Memory B cell (primary cell): ENCODE data around the gene APOBEC3G.
A peak's percentile ranks its signal among the peaks of the same experiment; 100 is the strongest.
"Not testable (repeated sequence)": the region's sequence is repeated elsewhere in the genome, so short reads cannot be mapped to it uniquely, and the experiment has no call there.

Experiments used
- ATAC-seq: fragments of 150-1000 bp; cut with Tn5 transposase; 2 replicates; pipeline ENCODE4 v1.10.0; 2021; ENCODE audit warnings: low read depth, mild to moderate bottlenecking, moderate library complexity
- DNase-seq, 2 donors: peaks; one replicate each; pipeline ENCODE4 v3.0.0; 2022; ENCODE audit warnings: low spot score in 2 of 2
- H3K27ac Mint-ChIP-seq: one replicate; pipeline ENCODE4 v1.8.0; 2022; ENCODE audit warnings: mild to moderate bottlenecking, moderate library complexity, mixed read lengths
- H3K27me3 Mint-ChIP-seq: one replicate; pipeline ENCODE4 v1.8.0; 2022; ENCODE audit warnings: mixed read lengths
- H3K36me3 Mint-ChIP-seq: one replicate; pipeline ENCODE4 v1.8.0; 2022; ENCODE audit warnings: mild to moderate bottlenecking, mixed read lengths
- H3K4me1 Mint-ChIP-seq: one replicate; pipeline ENCODE4 v1.8.0; 2022; ENCODE audit warnings: mixed read lengths
- H3K4me3 Mint-ChIP-seq: one replicate; pipeline ENCODE4 v1.8.0; 2022; ENCODE audit warnings: mild to moderate bottlenecking, moderate library complexity, mixed read lengths
- H3K9me3 Mint-ChIP-seq: one replicate; pipeline ENCODE4 v1.8.0; 2022; ENCODE audit warnings: mixed read lengths

Gene APOBEC3G

GRCh38 chr22:39078329-39078728, 1.3 kb downstream of the APOBEC3G start:
- Mint-ChIP-seq H3K4me3 (peak overlapping the region; percentile 93), H3K27ac (peak overlapping the region; percentile 91), H3K27me3 (no peaks in the 10 kb centered on the region), H3K9me3 (no peaks in the 10 kb centered on the region), H3K4me1 (peaks cover 42% of the 10 kb centered on the region), H3K36me3 (peaks cover 16% of the 10 kb centered on the region)
- DNase-seq (no peak), ATAC-seq (no peak)

GRCh38 chr22:39079054-39079637, 2.1 kb downstream of the APOBEC3G start:
- not testable (repeated sequence) for H3K27me3 Mint-ChIP-seq, H3K27ac Mint-ChIP-seq, ATAC-seq, DNase-seq, H3K9me3 Mint-ChIP-seq
- Mint-ChIP-seq H3K4me3 (peak overlapping the region; percentile 29), H3K4me1 (peaks cover 37% of the 10 kb centered on the region), H3K36me3 (peaks cover 16% of the 10 kb centered on the region)

DNA sequence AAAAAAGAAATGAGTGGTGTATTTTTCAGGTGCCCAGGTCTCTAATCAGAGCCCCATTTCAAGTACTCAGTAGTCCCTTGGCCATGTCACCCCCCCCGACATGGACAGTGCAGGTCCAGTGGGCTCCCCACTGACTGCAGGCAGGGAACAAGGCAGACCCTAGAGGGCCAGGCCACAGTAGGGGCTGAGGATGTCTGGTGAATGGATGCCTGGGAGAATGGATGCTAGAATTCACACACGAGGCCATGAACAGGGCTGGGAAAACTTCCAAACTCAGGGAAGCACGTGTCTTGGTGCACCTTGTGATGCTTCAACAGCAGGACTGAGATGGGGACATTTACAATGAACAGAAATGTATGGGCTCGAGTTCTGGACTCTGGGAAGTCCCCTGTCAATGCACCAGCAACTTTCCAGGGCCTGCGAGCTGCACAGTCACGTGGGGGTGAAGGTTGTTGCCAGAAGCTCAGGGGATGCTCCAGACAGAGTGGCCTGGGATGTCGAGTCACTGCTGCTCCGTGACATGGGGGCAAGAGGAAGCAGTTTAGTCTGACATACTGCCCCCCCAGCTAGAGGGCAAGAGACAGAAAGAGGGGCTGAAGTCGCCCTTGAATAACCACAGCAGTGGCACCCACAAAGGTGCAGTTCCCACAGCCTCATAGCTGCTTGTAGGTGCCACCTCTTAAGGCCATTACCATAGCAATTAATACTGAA, 3.1 kb downstream of the APOBEC3G start:
- peak; percentile 46 for ATAC-seq
- Mint-ChIP-seq H3K9me3 (no peaks in the 10 kb centered on the region), H3K4me3 (peak overlapping the region; percentile 50), H3K4me1 (peaks cover 33% of the 10 kb centered on the region), H3K27ac (peak overlapping the region; percentile 91), H3K27me3 (no peaks in the 10 kb centered on the region), H3K36me3 (peaks cover 16% of the 10 kb centered on the region)
- DNase-seq: no peak

DNA sequence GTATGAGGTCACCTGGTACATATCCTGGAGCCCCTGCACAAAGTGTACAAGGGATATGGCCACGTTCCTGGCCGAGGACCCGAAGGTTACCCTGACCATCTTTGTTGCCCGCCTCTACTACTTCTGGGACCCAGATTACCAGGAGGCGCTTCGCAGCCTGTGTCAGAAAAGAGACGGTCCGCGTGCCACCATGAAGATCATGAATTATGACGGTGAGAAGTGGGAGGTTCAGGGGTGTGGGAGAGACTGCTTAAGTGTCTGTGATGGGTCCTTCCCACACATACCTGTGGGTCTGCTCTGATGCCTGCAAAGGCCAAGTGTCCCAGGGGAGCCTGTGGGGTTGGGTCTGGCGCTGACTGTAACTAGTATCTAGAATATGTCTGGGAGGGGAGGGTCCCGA, 3.9 kb downstream of the APOBEC3G start:
- Mint-ChIP-seq H3K27ac (peak overlapping the region; percentile 91), H3K4me1 (peaks cover 28% of the 10 kb centered on the region), H3K9me3 (no peaks in the 10 kb centered on the region), H3K4me3 (peak overlapping the region; percentile 21), H3K27me3 (no peaks in the 10 kb centered on the region), H3K36me3 (peaks cover 18% of the 10 kb centered on the region)
- DNase-seq: no peak
- ATAC-seq: no peak

GRCh38 chr22:39081598-39081997, 4.5 kb downstream of the APOBEC3G start:
- H3K36me3 Mint-ChIP-seq: peaks cover 22% of the 10 kb centered on the region
- no peaks in the 10 kb centered on the region for H3K9me3 Mint-ChIP-seq
- no peak overlapping the region for H3K4me3 Mint-ChIP-seq
- no peak for DNase-seq
- peaks cover 26% of the 10 kb centered on the region for H3K4me1 Mint-ChIP-seq
- H3K27me3 Mint-ChIP-seq: no peaks in the 10 kb centered on the region
- H3K27ac Mint-ChIP-seq: peak overlapping the region; percentile 91
- ATAC-seq: no peak

DNA sequence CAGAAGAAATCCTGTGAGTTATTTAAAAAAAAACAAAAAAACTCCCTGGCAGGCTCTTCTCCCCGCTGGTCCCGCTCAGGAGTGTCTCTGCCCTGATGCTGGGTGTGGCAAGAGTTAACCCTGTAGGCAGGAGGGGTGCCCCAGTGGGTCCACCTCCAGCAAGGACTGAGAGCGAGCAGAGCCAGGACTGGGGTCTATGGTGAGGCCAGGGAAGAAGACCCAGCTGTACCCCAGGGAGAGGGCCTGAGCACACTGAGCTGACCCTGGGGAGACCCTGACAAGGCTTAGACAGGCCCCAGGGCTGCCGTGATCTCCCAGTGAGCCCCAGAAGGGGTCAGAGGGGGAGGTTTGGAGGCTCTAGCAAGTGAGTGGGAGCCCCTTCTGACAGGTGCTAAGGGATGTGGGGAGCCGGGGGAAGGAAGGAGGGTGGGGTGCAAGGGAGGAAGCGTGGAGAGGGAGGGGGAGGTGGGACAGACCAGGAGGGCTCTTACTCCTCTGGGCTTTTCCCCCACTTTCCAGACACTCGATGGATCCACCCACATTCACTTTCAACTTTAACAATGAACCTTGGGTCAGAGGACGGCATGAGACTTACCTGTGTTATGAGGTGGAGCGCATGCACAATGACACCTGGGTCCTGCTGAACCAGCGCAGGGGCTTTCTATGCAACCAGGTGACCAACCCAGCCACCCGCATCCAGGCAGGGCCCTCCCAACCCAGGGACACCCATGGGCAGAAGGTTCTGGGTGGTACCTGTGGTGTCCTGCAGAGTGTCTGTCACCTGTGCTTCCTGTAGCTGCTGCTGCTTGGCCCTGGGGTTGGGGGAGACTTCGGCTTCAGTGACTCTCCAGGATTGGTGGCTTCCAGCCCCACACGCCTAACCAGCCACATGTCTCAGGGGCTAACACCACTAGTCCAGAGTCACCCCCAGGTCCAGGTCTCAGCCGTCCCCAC, 6.4 kb downstream of the APOBEC3G start:
- peaks cover 20% of the 10 kb centered on the region for H3K4me1 Mint-ChIP-seq
- no peak for DNase-seq
- H3K9me3 Mint-ChIP-seq: no peaks in the 10 kb centered on the region
- no peak overlapping the region for H3K27ac Mint-ChIP-seq
- no peak overlapping the region for H3K4me3 Mint-ChIP-seq
- peaks cover 27% of the 10 kb centered on the region for H3K36me3 Mint-ChIP-seq
- no peaks in the 10 kb centered on the region for H3K27me3 Mint-ChIP-seq
- no peak for ATAC-seq

DNA sequence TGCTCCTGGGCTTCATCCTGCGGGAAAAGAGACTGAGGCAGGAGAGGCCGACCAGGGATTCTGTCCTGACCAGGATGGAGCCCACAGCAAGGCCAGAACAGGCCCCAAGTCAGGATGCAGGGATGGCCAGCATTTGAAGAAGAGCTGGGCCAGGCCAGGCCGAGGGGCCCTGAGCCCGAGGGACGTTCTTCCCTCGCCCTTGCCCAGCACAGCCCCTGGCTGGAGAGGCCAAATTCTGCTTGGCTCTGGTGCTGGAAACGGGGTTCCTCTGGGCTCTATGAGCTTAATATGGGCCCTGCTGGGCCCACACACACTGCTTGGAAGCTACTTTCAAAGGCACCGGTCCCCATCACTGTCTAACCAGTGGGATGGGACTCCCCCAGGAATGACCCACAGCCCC, 7.6 kb downstream of the APOBEC3G start:
- Mint-ChIP-seq H3K9me3 (no peaks in the 10 kb centered on the region), H3K27me3 (no peaks in the 10 kb centered on the region), H3K4me1 (peaks cover 23% of the 10 kb centered on the region), H3K4me3 (no peak overlapping the region), H3K27ac (no peak overlapping the region), H3K36me3 (peaks cover 27% of the 10 kb centered on the region)
- DNase-seq: no peak
- ATAC-seq: no peak

DNA sequence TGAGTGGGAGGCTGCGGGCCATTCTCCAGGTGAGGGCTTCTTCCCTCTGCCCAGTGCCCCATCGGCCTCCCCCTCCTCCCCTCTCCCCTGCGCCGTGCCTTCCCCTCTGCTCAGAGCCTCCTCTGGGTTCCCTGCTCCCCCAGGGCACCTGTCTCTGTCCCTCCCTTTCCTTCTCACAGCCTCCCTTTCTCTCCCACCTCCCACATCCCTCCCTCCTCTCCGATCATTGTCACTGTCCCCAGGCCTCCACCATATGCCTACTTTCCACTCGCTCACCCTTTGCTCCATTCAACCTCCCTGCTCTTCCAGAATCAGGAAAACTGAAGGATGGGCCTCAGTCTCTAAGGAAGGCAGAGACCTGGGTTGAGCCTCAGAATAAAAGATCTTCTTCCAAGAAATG, 10.0 kb downstream of the APOBEC3G start:
- peak overlapping the region; percentile 90 for H3K27ac Mint-ChIP-seq
- no peak for ATAC-seq
- DNase-seq: no peak
- peaks cover 14% of the 10 kb centered on the region for H3K36me3 Mint-ChIP-seq
- no peaks in the 10 kb centered on the region for H3K27me3 Mint-ChIP-seq
- H3K9me3 Mint-ChIP-seq: no peaks in the 10 kb centered on the region
- peaks cover 31% of the 10 kb centered on the region for H3K4me1 Mint-ChIP-seq
- H3K4me3 Mint-ChIP-seq: no peak overlapping the region

DNA sequence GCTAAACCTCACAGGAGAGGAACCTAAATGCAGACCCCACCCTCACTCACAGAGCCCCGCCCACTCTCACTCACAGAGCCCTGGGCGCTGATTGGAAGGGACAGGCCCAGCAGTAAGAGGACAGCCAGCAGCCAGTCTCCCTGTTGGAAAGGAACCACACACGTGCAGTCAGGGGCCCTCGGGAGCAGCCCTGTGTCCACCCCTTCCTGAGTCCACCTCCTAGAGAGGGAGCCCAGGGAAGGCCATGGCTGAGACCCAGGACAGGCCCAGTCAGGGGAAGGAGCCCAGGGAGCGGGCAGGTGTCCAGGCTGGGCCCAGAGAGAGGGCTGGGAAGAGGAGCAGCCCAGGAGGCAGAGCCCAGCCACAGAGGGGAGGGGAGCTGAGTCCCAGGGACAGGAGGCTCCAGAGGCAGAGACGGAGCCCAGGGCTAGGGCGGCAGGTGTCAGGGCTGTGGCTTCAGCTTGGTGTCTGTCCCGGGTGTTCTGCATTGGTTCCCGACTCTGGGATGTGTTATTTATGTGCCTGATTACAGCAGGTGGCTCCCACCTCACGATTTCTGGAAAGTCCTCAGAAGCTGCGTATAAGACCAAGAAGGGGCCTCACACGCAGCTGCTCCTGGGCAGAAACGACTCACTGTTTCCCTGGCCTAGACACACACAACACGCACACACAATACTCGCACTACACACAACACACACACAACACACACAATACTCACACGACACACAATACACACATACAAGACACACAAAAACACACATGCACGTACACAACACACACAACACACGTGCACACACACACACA, 11.0 kb downstream of the APOBEC3G start:
- Mint-ChIP-seq H3K4me1 (peaks cover 39% of the 10 kb centered on the region), H3K27me3 (no peaks in the 10 kb centered on the region), H3K36me3 (peaks cover 12% of the 10 kb centered on the region), H3K27ac (peak overlapping the region; percentile 90), H3K4me3 (no peak overlapping the region), H3K9me3 (no peaks in the 10 kb centered on the region)
- ATAC-seq (no peak), DNase-seq (no peak)

- H3K4me3 Mint-ChIP-seq: no peak overlapping the region
- no peaks in the 10 kb centered on the region for H3K9me3 Mint-ChIP-seq
- DNase-seq (no peak), ATAC-seq (no peak)
- peaks cover 12% of the 10 kb centered on the region for H3K36me3 Mint-ChIP-seq
- H3K27me3 Mint-ChIP-seq: no peaks in the 10 kb centered on the region
- H3K4me1 Mint-ChIP-seq: peaks cover 39% of the 10 kb centered on the region
- peak overlapping the region; percentile 90 for H3K27ac Mint-ChIP-seq
These were observed 11.6 kb downstream of the APOBEC3G start for GRCh38 chr22:39088685-39089032.

DNA sequence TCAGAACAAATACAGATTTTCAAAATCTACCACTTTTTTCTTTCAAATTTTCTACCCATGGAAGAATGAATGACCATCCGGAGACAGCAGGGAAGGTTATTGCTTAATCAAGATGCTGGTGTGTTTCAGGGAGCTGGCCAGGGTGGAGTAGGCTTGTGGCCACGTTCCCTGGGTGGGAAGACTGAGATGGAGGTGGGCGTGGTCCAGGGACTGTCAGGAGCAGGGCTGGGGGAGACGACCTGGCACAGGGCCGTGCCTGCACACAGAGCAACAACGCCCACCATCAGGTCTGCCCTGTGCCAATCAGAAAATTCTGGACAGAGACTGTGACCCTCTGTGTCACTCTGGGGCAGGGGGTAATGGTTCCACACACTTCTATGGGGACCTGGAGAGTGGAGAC, 12.9 kb downstream of the APOBEC3G start:
- H3K4me1 Mint-ChIP-seq: peaks cover 44% of the 10 kb centered on the region
- no peak overlapping the region for H3K4me3 Mint-ChIP-seq
- DNase-seq (no peak), ATAC-seq (no peak)
- peak overlapping the region; percentile 78 for H3K27ac Mint-ChIP-seq
- H3K9me3 Mint-ChIP-seq: no peaks in the 10 kb centered on the region
- H3K36me3 Mint-ChIP-seq: peaks cover 12% of the 10 kb centered on the region
- H3K27me3 Mint-ChIP-seq: no peaks in the 10 kb centered on the region

GRCh38 chr22:39090426-39091064, 13.5 kb downstream of the APOBEC3G start:
- no peak for DNase-seq
- peak; percentile 69 for ATAC-seq
- Mint-ChIP-seq H3K27me3 (no peaks in the 10 kb centered on the region), H3K4me3 (no peak overlapping the region), H3K27ac (peak overlapping the region; percentile 78), H3K36me3 (peaks cover 11% of the 10 kb centered on the region), H3K9me3 (no peaks in the 10 kb centered on the region), H3K4me1 (peaks cover 44% of the 10 kb centered on the region)
